Right hindlimb (tissue), 1 donor: ENCODE results near the gene FAM171A2.
A peak's percentile ranks its signal among the peaks of the same experiment; 100 is the strongest.
"Not testable (repeated sequence)": the region's sequence is repeated elsewhere in the genome, so short reads cannot be mapped to it uniquely, and the experiment has no call there.

Source experiments
- DNase-seq: peaks from one replicate; pipeline ENCODE4 v3.0.0-alpha.2; 2018

FAM171A2 gene

DNA sequence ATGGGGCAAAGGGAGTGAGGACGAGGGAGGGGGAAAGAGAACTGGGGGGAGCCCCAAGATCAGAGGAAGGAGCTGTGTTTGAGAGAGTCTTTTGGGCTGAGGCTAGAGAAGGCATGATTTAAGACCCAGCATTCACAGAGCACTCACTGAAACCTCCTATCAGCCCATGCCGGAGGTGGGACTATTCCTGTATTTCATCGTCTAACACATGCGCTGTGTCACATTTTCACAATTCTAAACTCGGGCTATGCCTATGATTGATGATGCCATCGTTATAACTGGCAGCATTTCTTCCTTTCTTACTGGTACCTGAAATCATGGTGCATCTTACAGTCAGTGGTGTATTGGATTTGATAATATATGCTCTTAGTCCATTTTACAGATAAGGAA lies 3.5 kb downstream of the FAM171A2 start:
- no peak for DNase-seq

DNA sequence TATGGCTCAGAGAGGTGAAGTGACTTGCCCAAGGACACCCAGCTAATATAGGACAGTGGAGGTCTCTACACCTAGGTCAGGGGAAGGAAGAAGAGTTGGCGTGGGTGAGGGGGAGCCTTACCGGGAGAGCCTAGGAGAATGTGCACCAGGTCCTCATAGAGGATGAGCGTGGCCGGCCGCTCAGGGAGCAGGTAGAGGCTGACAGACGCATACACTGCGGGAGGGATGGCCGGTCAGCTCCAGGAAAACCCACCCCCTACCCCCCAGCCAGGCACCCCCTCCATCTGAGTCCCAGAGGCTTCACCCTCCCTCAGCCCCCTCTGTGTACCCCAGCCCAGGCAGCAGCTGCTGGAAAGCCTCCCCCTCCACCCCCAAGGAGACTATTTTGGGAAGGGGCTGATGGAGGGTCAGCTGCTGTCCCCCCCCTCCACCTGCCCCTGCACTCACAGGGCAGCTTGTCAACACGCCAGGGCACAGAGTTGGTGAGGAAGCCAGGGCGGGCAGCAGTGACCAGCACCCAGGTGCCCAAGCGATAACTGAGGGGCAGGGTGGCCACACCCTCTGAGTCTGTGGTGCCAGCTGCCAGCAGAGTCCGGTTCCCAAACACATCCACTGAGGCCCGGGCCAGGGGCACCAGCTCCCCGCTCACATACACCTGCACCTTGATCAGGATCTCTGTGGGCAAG lies 4.1 kb downstream of the FAM171A2 start:
- peak; percentile 33 for DNase-seq

DNA sequence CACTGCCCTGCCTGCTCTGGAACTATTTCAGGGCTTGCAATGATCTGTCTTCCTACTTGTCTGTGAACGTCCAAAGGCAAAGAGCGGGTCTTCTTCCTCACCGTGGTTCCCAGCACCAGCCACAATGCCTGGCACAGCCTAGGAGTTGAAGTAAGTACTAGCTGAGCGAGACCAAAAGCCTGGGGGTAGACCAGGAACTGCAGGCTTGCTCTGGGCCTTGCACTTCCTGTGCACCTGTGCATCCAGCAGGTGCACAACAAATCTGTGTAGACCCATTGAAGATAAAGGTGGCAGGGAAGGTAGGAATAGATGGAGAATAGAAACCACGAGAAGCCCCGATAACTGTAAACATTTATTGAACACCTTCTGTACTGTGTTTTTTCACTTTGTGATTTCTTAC lies 4.6 kb downstream of the FAM171A2 start:
- DNase-seq, result no peak

DNA sequence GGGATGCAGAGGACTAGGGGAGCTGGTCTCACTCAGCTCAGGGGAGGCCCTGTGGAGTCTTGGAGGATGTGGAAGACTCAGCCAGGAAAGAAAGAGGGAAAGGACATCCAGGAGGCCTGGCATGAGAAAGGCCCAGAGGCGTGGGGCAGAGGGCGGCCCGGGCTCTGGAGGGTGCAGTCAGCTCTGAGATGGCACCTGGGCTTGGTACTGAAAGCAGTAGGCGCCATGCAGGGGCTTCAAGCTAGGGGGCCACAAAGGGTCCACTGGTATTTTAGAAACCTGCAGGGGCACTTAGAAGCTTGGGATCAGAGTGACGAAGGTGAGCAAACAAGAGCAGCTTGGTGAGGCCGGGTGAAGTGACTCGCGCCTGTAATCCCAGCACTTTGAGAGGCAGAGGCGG lies 5.6 kb downstream of the FAM171A2 start:
- DNase-seq, result no peak

DNA sequence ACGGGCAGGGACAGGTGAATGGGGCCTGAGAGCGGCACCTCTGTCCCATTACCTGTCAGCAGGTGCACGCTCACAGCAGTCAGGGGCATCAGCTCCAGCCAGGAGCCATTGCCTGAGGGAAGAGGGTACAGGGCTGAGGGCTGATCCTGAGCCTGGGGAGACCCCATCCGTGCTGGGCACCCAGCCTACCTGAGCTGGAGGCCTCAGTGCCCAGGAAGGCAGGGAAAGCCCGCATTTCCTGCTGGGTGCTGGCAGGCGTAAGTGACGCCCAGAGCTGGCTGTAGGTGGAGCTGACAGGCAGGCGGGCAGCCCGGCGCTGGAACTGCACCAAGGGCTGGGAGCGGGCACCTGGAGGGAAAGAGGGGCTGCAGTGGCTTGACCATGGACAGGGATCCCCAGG lies 7.4 kb downstream of the FAM171A2 start:
- no peak for DNase-seq

DNA sequence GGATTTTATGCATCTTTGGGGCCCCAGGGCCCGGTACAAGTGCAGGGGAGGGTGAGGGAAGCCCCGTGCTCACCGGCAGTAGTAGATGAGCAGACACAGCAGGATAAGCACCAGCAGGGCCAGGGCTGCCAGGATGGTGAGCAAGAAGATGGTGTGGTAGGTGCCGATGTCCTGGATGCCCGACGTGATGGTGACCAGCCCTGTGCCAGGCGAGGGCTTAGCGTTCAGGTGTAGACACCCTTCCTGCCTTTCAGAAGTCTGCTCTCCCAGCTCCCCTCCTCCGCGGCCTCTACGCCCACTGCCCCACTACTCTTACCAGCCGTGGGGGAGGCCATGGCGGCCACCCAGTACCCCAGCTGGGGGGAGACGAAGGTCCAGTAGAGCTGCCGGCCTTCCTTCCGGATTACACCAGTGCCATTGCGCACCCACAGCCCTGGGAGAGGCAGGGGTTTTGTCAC lies 8.0 kb downstream of the FAM171A2 start:
- DNase-seq, result no peak

DNA sequence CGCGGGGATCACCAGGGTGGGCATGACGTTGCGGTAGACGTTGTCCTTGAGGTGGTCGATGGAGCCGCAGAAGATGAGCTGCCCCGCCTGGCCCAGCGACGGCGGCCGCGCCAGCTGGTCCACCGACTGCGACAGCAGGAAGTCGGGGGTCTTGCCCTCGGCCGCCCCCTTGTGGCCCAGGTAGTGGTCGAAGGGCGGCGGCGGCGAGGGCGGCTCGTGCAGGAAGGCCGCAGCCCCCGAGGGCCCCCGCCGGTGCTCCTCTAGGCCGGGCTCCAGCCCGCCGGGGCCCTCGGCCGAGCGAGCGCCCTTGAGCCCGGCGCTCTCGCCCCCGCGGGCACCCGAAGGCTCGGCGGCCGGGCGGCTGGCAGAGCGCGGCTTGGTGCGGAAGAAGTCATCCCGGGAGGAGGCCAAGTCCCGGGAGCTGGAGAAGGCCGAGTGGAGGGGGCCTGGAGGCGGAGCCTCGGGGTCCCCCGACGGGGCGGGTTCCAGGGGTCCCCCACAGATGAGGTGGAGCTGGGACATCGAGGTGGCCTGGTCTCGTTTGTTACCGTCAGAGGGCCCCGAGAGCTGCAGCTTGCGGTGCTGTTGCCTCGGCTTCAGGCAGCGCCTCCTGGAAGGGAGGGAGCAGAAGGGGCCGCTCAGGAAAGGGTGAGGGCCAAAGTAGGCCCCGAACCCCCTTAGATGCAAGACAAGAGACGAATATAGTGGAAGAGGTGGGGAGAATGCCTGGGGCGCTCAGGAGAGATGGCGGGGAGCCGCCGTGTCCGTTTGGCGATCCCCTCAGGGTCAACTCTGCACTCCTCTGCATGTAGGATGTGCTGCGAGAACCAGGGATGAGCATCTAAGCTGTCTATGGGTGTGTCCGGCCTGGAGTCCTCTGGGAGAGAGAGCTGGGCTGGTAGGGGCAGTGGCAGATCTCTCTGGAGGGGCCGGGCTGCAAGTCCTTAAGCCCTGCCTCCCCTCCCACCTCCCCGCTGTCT lies 8.8 kb downstream of the FAM171A2 start:
- peak; percentile 76 for DNase-seq

DNA sequence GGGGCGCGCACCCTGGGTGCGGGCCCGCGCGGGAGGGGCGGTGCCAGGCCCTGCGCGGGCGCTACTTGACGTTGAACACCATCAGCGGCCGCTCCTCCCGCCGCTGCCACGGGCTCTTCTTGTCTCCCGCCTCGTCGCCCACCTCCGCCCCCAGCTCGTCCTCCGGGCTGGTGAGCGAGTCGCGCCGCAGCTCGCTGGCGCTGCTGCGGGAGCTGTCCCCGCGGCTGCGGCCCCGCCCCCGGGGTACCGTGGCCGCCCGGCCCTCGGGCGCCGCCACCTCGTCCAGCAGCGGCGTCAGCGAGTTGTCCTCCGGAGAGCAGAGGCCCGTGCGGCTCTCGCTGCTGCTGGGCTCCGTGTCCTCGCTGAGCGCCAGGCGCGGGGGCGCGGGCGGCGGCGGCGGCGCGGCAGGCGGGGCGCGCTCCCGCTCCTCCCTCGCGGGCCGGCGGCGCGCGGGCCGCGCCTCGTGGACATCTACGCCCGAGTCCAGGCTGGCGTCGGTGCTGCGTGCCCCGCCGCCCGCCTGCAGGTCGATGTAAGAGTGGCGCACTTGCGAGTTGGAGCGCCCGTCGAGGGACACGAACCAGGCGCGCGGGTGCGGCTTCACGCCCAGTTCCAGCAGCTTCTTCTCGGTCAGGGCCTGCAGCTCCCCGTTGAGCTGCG lies 9.9 kb downstream of the FAM171A2 start:
- DNase-seq, result peak; percentile 51

DNA sequence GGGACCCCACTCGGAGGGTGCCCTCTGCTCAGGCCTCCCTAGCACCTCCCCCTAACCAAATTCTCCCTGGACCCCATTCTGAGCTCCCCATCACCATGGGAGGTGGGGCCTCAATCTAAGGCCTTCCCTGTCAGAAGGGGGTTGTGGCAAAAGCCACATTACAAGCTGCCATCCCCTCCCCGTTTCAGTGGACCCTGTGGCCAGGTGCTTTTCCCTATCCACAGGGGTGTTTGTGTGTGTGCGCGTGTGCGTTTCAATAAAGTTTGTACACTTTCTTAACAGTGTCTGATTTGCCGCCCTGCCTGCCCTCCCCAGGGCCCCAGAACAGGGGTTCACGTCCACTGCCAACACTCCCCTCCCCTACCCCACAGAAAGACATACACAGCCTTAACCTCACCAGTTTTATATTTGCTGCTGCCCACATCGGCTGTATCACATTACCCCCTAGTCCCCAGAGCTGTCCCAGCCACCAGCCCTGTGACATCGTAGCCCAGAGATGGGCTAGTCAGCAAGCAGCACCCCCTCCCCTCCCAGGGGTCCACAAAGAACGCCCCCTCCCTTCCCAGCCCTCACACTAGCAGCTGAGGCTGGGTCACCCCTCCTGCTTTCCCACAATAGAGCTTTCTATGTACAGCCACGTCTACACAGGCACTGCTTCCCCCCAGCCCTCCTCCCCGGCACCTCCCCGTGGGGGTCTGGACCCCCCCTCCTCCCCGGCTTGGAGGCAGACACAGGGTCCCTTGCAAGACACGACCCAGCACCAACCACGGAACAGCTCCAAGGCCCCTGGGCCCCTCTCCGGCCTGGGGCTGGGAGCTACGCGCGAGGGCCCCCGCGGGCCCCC lies 10.6 kb downstream of the FAM171A2 start:
- peak; percentile 53 for DNase-seq

DNA sequence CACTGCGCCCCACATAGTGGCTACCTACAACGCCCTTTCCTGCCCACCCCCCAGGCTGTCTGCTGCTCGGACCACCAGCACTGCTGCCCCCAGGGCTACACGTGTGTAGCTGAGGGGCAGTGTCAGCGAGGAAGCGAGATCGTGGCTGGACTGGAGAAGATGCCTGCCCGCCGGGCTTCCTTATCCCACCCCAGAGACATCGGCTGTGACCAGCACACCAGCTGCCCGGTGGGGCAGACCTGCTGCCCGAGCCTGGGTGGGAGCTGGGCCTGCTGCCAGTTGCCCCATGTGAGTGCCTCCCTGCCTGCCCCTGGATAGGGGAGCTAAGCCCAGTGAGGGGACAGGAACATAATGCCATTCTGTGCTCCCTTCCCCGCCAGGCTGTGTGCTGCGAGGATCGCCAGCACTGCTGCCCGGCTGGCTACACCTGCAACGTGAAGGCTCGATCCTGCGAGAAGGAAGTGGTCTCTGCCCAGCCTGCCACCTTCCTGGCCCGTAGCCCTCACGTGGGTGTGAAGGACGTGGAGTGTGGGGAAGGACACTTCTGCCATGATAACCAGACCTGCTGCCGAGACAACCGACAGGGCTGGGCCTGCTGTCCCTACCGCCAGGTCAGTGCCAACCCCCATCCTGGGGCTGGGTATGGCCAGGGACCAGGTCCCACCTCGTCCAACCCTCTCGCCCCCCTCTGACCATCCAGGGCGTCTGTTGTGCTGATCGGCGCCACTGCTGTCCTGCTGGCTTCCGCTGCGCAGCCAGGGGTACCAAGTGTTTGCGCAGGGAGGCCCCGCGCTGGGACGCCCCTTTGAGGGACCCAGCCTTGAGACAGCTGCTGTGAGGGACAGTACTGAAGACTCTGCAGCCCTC lies 11.5 kb downstream of the FAM171A2 start:
- peak; percentile 38 for DNase-seq

DNA sequence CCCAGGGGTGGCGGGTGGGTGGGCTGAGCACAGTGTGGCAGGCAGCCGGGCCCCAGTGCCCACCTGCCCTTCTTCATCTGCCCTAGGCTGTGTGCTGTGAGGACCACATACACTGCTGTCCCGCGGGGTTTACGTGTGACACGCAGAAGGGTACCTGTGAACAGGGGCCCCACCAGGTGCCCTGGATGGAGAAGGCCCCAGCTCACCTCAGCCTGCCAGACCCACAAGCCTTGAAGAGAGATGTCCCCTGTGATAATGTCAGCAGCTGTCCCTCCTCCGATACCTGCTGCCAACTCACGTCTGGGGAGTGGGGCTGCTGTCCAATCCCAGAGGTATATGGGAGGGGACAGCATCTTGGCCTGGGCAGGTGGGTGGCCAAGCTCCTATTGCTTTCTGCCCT lies 12.2 kb downstream of the FAM171A2 start:
- DNase-seq, result no peak

DNA sequence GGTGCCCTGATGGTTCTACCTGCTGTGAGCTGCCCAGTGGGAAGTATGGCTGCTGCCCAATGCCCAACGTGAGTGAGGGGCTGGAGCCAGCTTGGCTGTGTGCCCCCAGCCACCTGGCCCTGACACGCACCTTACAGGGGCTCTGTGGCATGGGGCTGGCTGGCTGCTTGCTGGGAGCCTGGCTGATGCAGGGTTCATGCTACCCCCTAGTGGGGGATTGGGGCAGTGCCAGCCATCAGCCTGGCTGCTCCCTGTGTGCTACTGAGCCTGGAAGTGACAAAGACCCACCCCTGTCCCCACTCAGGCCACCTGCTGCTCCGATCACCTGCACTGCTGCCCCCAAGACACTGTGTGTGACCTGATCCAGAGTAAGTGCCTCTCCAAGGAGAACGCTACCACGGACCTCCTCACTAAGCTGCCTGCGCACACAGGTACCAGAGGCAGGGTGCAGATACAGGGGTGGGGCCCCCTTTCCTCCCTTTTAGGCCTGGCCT lies 12.9 kb downstream of the FAM171A2 start:
- peak; percentile 65 for DNase-seq

DNA sequence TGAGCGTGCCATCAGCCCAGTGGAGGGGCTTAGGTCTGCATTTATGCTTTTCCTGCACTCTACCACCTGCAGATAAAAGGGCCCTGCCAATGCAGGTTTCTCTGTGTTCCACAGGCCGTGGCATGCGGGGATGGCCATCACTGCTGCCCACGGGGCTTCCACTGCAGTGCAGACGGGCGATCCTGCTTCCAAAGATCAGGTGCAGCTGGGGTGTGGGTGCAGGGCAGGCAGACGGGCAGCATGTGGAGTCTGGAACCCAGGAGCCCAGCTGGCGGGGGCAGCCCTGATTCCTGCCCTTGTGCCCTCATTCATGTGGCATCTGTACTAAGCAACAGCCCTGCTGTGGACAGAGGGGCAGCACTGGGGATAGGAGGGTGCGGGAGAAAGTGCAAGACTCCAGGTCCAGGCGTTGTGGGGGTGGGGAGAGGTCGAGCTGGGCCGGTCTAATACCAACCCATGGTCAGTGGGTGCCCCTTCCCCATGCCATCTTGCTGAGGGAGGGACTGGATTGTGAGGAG lies 14.0 kb downstream of the FAM171A2 start:
- DNase-seq, result no peak

DNA sequence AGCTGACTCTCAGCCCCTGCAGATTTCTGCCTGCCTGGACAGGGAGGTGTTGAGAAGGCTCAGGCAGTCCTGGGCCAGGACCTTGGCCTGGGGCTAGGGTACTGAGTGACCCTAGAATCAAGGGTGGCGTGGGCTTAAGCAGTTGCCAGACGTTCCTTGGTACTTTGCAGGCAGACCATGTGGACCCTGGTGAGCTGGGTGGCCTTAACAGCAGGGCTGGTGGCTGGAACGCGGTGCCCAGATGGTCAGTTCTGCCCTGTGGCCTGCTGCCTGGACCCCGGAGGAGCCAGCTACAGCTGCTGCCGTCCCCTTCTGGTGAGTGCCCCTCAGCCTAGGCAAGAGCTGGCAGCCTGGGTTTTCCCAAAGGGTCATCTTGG lies 14.7 kb downstream of the FAM171A2 start:
- no peak for DNase-seq

DNA sequence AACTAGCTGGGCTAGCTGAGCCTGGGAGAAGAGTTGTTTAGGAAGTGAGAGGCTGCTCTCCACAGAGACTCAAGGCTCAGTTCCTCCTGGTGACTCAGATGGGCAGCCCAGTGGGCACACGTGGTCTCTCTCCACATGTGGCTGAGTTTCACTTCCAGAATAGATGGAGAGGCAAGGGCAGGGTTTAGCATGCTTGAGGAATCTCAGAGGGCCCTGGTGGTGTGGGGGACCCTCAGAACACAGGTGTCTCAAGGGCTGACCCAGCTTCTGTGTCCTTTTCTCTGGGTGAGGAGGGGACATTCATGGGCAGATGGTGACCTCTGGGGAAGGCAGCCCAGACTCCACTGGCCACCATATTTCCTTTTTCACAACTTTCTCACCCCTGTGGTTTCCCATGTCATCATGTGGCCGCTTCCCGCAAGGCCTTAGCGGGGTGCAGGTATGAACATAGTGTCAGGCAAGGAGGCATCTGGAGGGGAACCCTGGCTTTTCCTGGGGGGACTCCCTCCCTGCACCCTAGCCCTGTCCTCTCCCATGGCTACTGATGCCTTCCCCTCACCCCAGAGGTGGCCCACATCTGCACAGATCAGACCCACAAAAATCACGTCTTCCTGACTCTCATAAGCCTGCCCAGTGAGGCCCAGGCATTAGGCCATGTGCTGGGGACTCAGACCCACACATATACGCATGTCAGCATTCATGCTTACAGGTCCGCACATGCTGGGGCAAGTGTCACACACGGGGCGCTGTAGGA lies 15.2 kb downstream of the FAM171A2 start:
- no peak for DNase-seq

DNA sequence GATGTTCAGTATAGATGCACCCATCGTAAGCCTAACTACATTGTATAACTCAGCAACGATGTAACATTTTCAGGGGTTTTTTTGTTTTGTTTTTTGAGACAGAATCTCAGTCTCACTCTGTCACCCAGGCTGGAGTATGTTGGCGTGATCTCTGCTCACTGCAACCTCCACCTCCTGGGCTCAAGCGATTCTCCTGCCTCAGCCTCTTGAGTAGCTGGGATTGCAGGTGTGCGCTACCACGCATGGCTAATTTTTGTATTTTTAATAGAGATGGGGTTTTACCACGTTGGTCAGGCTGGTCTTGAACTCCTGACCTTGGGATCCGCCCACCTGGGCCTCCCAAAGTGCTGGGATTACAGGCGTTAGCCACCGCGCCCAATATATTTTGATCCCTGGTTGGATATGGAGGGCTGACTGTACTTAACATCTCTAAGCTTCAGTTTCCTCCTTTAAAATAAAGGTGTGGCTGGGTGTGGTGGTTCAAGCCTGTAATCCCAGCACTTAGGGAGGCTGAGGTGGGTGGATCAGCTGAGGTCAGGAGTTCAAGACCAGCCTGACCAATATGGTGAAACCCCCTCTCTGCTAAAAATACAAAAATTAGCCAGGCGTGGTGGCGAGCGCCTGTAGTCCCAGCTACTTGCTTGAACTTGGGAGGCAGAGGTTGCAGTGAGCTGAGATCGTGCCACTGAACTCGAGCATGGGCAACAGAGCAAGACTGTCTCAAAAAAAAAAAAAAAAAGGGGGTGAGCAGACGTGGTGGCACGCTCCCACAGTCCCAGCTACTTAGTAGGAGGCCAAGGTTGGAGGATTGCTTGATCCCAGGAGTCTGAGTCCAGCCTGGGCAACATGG lies 16.2 kb downstream of the FAM171A2 start:
- DNase-seq, result not testable (repeated sequence)

DNA sequence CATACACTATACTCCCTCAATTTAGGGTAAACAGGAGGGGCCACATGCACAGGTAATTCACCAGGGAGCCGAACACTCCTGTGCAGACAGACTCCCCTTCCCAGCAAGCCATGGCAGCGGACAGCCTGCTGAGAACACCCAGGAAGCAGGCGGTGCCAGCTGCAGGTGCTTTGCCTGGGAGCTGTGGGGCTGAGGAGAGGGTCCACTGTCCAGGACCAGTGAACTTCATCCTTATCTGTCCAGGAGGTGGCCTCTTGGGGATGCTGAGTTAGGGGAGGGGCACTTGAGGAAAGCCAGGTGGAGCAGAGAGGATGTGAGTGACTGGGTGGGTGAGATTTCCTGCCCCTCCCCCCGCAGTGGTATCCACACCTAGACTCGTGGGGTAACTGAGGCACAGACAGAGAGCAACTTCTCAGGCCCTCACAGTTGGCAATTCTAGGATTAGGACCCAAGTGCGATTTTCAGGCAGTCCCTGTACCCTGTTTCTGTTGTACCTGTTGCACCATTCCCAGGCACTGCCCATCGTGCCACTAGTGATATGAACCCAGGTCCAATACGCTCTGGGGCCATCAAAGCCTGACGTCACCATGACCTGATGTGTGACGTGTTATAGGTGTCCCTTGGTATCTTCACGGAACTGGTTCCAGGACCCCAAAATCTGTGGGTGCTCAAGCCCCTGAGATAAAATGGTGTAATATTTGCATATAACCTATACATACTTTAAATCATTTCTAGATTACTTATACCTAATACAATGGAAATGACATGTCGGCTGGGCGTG lies 17.4 kb downstream of the FAM171A2 start:
- no peak for DNase-seq

DNA sequence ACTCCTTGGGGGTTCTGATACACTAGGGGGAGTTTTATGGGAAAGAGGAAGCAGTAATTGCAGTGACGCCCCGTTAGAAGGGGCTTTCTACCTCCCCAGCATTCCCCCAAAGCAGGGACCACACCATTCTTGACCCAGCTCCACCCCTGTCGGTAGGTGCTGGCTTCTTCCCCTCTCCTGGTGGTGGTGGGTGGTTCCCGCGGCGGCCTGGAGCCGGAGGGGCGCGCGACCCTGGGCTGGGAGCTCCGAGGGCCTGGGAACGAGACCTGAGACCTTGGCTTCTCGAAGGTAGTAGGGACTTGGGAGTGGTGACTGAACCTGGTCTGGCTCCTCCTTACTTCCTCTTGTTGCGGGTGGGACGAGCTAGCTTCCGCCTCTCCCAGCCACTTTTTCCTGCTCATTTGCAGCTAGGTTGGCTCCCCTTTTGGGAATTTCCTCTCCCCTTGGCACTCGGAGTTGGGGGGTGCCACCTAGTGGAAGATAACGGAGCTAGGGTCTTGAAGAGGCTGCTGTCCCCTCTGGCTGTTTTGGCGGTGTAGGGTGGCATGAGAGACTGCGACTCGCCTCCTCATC lies 18.1 kb downstream of the FAM171A2 start:
- peak; percentile 65 for DNase-seq
